ENCODE data around the gene AJAP1. TPM values are rescaled to one million over a fixed set of nuclear protein-coding genes. Genes with fewer than 3 reads are reported as not detected.

AJAP1 gene
- total RNA-seq, 1 experiment from 2014 or later, result 15.1 TPM

- no peaks in the 10 kb centered on the region for H3K36me3 ChIP-seq (replicated peaks; ENCODE audit: control insufficient read depth, insufficient read depth, low read length)
- no peak overlapping the region for H3K4me3 ChIP-seq (ENCODE audit: insufficient read depth, low read depth, low read length)
- H3K27me3 ChIP-seq (ENCODE audit: control insufficient read depth, insufficient read depth, low read length), result peaks cover 4% of the 10 kb centered on the region
- DNase-seq, result no peak
These were observed 16.1 kb upstream of the AJAP1 start for GRCh38 chr1:4638345-4638729.

- DNase-seq, result no peak
- H3K4me3 ChIP-seq (ENCODE audit: insufficient read depth, low read depth, low read length), result no peak overlapping the region
- H3K27me3 ChIP-seq (ENCODE audit: control insufficient read depth, insufficient read depth, low read length), result peaks cover 4% of the 10 kb centered on the region
- H3K36me3 ChIP-seq (replicated peaks; ENCODE audit: control insufficient read depth, insufficient read depth, low read length), result no peaks in the 10 kb centered on the region
These were observed 13.5 kb upstream of the AJAP1 start for GRCh38 chr1:4640931-4641330.

GRCh38 chr1:4647391-4647790, 7.0 kb upstream of the AJAP1 start:
- Histone ChIP-seq H3K36me3 (replicated peaks; ENCODE audit: control insufficient read depth, insufficient read depth, low read length) (no peaks in the 10 kb centered on the region), H3K4me3 (ENCODE audit: insufficient read depth, low read depth, low read length) (no peak overlapping the region), H3K27me3 (ENCODE audit: control insufficient read depth, insufficient read depth, low read length) (peaks cover 2% of the 10 kb centered on the region)
- no peak for DNase-seq

- DNase-seq, result no peak
- peaks cover 13% of the 10 kb centered on the region for H3K27me3 ChIP-seq (ENCODE audit: control insufficient read depth, insufficient read depth, low read length)
These were observed 5.8 kb upstream of the AJAP1 start for GRCh38 chr1:4648657-4649056.

GRCh38 chr1:4650481-4650880, 3.9 kb upstream of the AJAP1 start:
- Histone ChIP-seq H3K36me3 (replicated peaks; ENCODE audit: control insufficient read depth, insufficient read depth, low read length) (no peaks in the 10 kb centered on the region), H3K27me3 (ENCODE audit: control insufficient read depth, insufficient read depth, low read length) (peaks cover 27% of the 10 kb centered on the region), H3K4me3 (ENCODE audit: insufficient read depth, low read depth, low read length) (no peak overlapping the region)
- DNase-seq, result no peak

More at GRCh38 chr1:4648657-4649056, 5.8 kb upstream of the AJAP1 start:
- H3K4me3 ChIP-seq (ENCODE audit: insufficient read depth, low read depth, low read length), result no peak overlapping the region
- H3K36me3 ChIP-seq (replicated peaks; ENCODE audit: control insufficient read depth, insufficient read depth, low read length), result no peaks in the 10 kb centered on the region

- Histone ChIP-seq H3K27me3 (ENCODE audit: control insufficient read depth, insufficient read depth, low read length) (peaks cover 32% of the 10 kb centered on the region), H3K4me3 (ENCODE audit: insufficient read depth, low read depth, low read length) (no peak overlapping the region), H3K36me3 (replicated peaks; ENCODE audit: control insufficient read depth, insufficient read depth, low read length) (no peaks in the 10 kb centered on the region)
- DNase-seq, result no peak
These were observed 3.4 kb upstream of the AJAP1 start for GRCh38 chr1:4650981-4651380.

GRCh38 chr1:4652631-4653327, 1.6 kb upstream of the AJAP1 start:
- Histone ChIP-seq H3K27me3 (ENCODE audit: control insufficient read depth, insufficient read depth, low read length) (peaks cover 47% of the 10 kb centered on the region), H3K4me3 (ENCODE audit: insufficient read depth, low read depth, low read length) (no peak overlapping the region), H3K36me3 (replicated peaks; ENCODE audit: control insufficient read depth, insufficient read depth, low read length) (no peaks in the 10 kb centered on the region)
- DNase-seq, result peak; percentile 95

- DNase-seq, result peak; percentile 70
- H3K27me3 ChIP-seq (ENCODE audit: control insufficient read depth, insufficient read depth, low read length), result peaks cover 51% of the 10 kb centered on the region
- no peak overlapping the region for H3K4me3 ChIP-seq (ENCODE audit: insufficient read depth, low read depth, low read length)
- H3K36me3 ChIP-seq (replicated peaks; ENCODE audit: control insufficient read depth, insufficient read depth, low read length), result no peaks in the 10 kb centered on the region
These were observed 1.1 kb upstream of the AJAP1 start for GRCh38 chr1:4653328-4653660.

GRCh38 chr1:4654764-4655673, 610 bp downstream of the AJAP1 start:
- H3K36me3 ChIP-seq (replicated peaks; ENCODE audit: control insufficient read depth, insufficient read depth, low read length), result no peaks in the 10 kb centered on the region
- peak overlapping the region; percentile 63 for H3K4me3 ChIP-seq (ENCODE audit: insufficient read depth, low read depth, low read length)
- H3K27me3 ChIP-seq (ENCODE audit: control insufficient read depth, insufficient read depth, low read length), result peaks cover 54% of the 10 kb centered on the region
- peak; percentile 83 for DNase-seq

GRCh38 chr1:4655674-4656532, 1.5 kb downstream of the AJAP1 start:
- DNase-seq, result peak; percentile 91
- Histone ChIP-seq H3K36me3 (replicated peaks; ENCODE audit: control insufficient read depth, insufficient read depth, low read length) (no peaks in the 10 kb centered on the region), H3K4me3 (ENCODE audit: insufficient read depth, low read depth, low read length) (peak overlapping the region; percentile 63), H3K27me3 (ENCODE audit: control insufficient read depth, insufficient read depth, low read length) (peaks cover 54% of the 10 kb centered on the region)

- Histone ChIP-seq H3K4me3 (ENCODE audit: insufficient read depth, low read depth, low read length) (peak overlapping the region; percentile 63; the same call in 1 of the 2 replicates), H3K27me3 (ENCODE audit: control insufficient read depth, insufficient read depth, low read length) (peaks cover 54% of the 10 kb centered on the region), H3K36me3 (replicated peaks; ENCODE audit: control insufficient read depth, insufficient read depth, low read length) (no peaks in the 10 kb centered on the region)
- peak; percentile 64 for DNase-seq
These were observed 2.2 kb downstream of the AJAP1 start for GRCh38 chr1:4656533-4657140.

GRCh38 chr1:4657244-4657789, 2.9 kb downstream of the AJAP1 start:
- Histone ChIP-seq H3K4me3 (ENCODE audit: insufficient read depth, low read depth, low read length) (peak overlapping the region; percentile 12; the same call in 1 of the 2 replicates), H3K27me3 (ENCODE audit: control insufficient read depth, insufficient read depth, low read length) (peaks cover 52% of the 10 kb centered on the region)
- peak; percentile 69 for DNase-seq

GRCh38 chr1:4657960-4658541, 3.6 kb downstream of the AJAP1 start:
- DNase-seq, result peak; percentile 48
- H3K36me3 ChIP-seq (replicated peaks; ENCODE audit: control insufficient read depth, insufficient read depth, low read length), result no peaks in the 10 kb centered on the region
- H3K27me3 ChIP-seq (ENCODE audit: control insufficient read depth, insufficient read depth, low read length), result peaks cover 47% of the 10 kb centered on the region
- H3K4me3 ChIP-seq (ENCODE audit: insufficient read depth, low read depth, low read length), result peak overlapping the region; percentile 2; the same call in 1 of the 2 replicates

More at GRCh38 chr1:4657244-4657789, 2.9 kb downstream of the AJAP1 start:
- H3K36me3 ChIP-seq (replicated peaks; ENCODE audit: control insufficient read depth, insufficient read depth, low read length), result no peaks in the 10 kb centered on the region

Data from H7 (cell line).